Type B pancreatic cell (in vitro differentiated cells): ENCODE measurements around the gene RPRD1B. TPM values are rescaled to one million over a fixed set of nuclear protein-coding genes. Genes with fewer than 3 reads are reported as not detected.

Experiments
- DNase-seq: peaks from one replicate; pipeline ENCODE4 v3.0.0; 2021; ENCODE audit warnings: mixed read lengths; ENCODE audit not compliant: unreplicated experiment; ENCODE audit errors: extremely low spot score
- H3K27ac Mint-ChIP-seq: 2 replicates; pipeline ENCODE4 v1.8.0; 2021; ENCODE audit warnings: mild to moderate bottlenecking, mixed read lengths
- H3K27me3 Mint-ChIP-seq: 2 replicates; pipeline ENCODE4 v1.8.0; 2021; ENCODE audit warnings: mixed read lengths
- H3K36me3 Mint-ChIP-seq: 2 replicates; pipeline ENCODE4 v1.8.0; 2021; ENCODE audit warnings: mixed read lengths
- H3K4me1 Mint-ChIP-seq: one replicate; pipeline ENCODE4 v1.8.0; 2021; ENCODE audit warnings: mixed read lengths; ENCODE audit not compliant: unreplicated experiment
- H3K4me3 Mint-ChIP-seq: 2 replicates; pipeline ENCODE4 v1.8.0; 2021; ENCODE audit warnings: mild to moderate bottlenecking, mixed read lengths
- H3K9me3 Mint-ChIP-seq: 2 replicates; pipeline ENCODE4 v1.8.0; 2021; ENCODE audit warnings: mixed read lengths
- CTCF ChIP-seq: fragments of 200-600 bp; sonication (generic); conservative IDR thresholded peaks from 2 replicates; pipeline ENCODE4 v1.5.0; 2021; ENCODE audit warnings: antibody characterized with exemption, mild to moderate bottlenecking
- long read RNA-seq: library from polyadenylated mRNA; unstranded; transcript quantifications from one replicate; pipeline ENCODE4 v2.0.0, GENCODE V29; 2020
- total RNA-seq: library from RNA; stranded (reverse); gene quantifications from 2 replicates; pipeline ENCODE4 v1.2.1, GENCODE V29; 2021; ENCODE audit warnings: low replicate concordance

The RPRD1B gene, protein sequence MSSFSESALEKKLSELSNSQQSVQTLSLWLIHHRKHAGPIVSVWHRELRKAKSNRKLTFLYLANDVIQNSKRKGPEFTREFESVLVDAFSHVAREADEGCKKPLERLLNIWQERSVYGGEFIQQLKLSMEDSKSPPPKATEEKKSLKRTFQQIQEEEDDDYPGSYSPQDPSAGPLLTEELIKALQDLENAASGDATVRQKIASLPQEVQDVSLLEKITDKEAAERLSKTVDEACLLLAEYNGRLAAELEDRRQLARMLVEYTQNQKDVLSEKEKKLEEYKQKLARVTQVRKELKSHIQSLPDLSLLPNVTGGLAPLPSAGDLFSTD
- total RNA-seq, result 29.7 and 41.9 TPM in 2 replicates
- long read RNA-seq, transcript RPRD1B-201 (7 exons, 3,874 nt), result major isoform, 10 of 16 reads
- long read RNA-seq, partial matches to known transcripts, result 0 of 16 reads
- long read RNA-seq, other reads (novel, unspliced or antisense), result 5 of 16 reads

- Mint-ChIP-seq H3K27ac (peak within 1 kb of the TSS; percentile 91), H3K9me3 (peaks cover 16% of the 10 kb centered on the region), H3K36me3 (peaks cover 38% of the 10 kb centered on the region), H3K4me1 (peaks cover 36% of the 10 kb centered on the region), H3K27me3 (no peaks in the 10 kb centered on the region), H3K4me3 (peak within 1 kb of the TSS; percentile 96)
- TF ChIP-seq CTCF, result no peak
- peak; percentile 91 for DNase-seq
Measured at GRCh38 chr20:38033330-38034107, at the start of gene RPRD1B, which contains the start of gene TTI1. Gene RPRD1B (plus strand): TSS chr20:38033746. CDS start chr20:38033948, 202 bp downstream. Gene TTI1 (minus strand): TSS chr20:38033456. CDS start chr20:38013816, 19,640 bp downstream.

DNA sequence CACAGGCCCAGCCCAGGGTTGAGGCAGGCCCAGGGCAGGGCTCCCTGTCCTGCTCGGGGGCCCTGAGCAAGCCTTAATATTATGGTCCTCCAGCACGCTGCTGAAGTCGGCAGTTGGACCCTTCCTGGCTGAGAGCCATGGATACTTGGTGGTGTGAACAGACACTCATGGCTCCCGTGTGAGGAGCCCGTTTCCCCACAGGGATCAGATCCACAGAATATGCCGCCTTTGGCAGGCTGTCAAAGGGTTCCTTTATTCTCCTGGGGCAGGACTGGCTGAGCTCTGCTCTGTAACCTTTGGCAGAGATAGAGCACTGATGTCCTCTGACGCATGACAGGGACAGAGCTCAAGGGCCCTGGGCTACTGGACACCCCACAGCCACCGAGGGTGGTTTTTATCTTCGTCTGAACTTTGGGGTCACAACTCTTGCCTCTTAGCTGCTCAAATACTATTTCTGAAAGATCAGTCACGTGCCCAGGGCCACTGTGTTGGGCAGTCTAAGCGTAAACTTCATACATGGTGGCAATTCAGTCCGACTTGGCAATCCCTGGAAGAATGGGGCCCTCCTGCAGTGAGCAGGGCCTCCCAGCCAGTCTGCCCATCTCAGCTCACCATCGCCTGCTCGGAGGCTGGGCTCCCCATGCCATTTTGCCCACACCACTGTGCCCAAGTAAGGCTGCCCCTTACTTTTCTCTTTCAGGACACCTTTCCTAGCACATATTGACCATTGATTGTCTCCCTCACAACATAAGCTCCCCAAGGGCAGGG lies 49.3 kb upstream of the RPRD1B start:
- no peak for TF ChIP-seq CTCF

DNA sequence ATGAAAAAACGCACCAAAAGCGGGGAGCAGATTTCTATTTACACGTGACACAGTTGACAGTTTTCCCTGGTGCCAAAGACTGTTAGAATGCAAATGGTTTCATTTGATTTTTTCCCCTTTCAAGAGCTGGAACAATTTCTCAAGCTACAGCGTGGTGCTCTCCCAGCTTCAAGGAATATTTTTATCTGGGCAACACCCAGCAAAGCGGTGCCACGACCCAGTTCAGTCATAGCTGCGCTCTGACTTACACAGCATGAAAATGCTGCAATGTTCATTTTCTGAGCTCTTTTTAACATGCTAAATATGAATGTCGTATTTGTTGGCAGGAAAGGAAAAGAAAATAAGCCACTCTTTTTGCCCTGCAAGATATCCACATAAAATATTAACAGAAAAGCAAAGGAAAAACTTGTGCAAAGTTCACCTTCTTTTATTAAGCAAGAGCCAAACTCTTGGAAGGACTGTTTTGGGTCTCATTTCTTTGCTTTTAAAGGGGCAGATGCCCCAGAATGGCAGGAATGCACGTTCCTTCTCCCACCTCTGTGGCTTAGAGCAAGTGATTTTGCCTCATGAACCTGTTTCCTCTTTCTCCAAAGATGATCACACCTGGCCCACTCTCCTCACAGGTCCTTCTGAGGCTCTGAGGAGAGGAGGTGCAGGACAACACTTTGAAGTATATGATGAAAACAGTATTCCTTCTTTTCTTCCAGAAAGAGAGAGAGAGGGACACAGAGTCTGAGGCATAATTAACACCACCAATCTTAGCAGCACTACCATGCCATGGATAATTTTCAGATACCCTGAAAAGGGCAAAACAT lies 47.3 kb upstream of the RPRD1B start:
- Mint-ChIP-seq H3K27me3 (no peaks in the 10 kb centered on the region), H3K9me3 (no peaks in the 10 kb centered on the region), H3K27ac (no peak overlapping the region), H3K4me1 (peaks cover 40% of the 10 kb centered on the region), H3K4me3 (no peak overlapping the region), H3K36me3 (peaks cover 14% of the 10 kb centered on the region)
- TF ChIP-seq CTCF, result no peak
- DNase-seq, result no peak

More for the DNA sequence above, 49.3 kb upstream of the RPRD1B start:
- Mint-ChIP-seq H3K27ac (no peak overlapping the region), H3K27me3 (no peaks in the 10 kb centered on the region), H3K4me3 (no peak overlapping the region), H3K4me1 (peaks cover 26% of the 10 kb centered on the region), H3K9me3 (no peaks in the 10 kb centered on the region), H3K36me3 (peaks cover 14% of the 10 kb centered on the region)
- DNase-seq, result no peak

GRCh38 chr20:37986873-37987601 lies 46.5 kb upstream of the RPRD1B start:
- H3K27ac Mint-ChIP-seq, result peak overlapping the region; percentile 70
- no peaks in the 10 kb centered on the region for H3K9me3 Mint-ChIP-seq
- no peaks in the 10 kb centered on the region for H3K27me3 Mint-ChIP-seq
- peaks cover 9% of the 10 kb centered on the region for H3K36me3 Mint-ChIP-seq
- H3K4me1 Mint-ChIP-seq, result peaks cover 45% of the 10 kb centered on the region
- peak overlapping the region; percentile 28 for H3K4me3 Mint-ChIP-seq
- no peak for DNase-seq
- no peak for TF ChIP-seq CTCF
